Measurements from ENCODE around the gene SLC22A15. TPM values are rescaled to one million over a fixed set of nuclear protein-coding genes. Genes with fewer than 3 reads are reported as not detected.

Gene SLC22A15
- total RNA-seq, 1 experiment from 2014 or later: 2.2 TPM

DNA sequence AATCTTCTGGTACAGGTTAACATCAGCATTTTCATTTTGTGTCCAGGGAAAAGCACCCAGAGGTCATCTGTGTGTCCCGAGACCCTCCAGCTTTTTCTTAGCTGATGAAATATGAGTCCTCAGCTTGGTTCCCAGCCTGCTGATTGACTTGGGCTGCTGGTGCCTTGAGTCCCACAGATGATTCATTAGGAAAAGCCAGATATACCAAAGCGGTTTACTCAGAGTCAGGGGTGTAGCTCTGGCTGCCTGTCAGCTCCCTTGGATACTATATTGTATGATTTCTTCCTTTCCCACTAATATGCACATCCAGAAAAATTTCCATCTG, 91.2 kb downstream of the SLC22A15 start:
- TF ChIP-seq, protein P1, sequence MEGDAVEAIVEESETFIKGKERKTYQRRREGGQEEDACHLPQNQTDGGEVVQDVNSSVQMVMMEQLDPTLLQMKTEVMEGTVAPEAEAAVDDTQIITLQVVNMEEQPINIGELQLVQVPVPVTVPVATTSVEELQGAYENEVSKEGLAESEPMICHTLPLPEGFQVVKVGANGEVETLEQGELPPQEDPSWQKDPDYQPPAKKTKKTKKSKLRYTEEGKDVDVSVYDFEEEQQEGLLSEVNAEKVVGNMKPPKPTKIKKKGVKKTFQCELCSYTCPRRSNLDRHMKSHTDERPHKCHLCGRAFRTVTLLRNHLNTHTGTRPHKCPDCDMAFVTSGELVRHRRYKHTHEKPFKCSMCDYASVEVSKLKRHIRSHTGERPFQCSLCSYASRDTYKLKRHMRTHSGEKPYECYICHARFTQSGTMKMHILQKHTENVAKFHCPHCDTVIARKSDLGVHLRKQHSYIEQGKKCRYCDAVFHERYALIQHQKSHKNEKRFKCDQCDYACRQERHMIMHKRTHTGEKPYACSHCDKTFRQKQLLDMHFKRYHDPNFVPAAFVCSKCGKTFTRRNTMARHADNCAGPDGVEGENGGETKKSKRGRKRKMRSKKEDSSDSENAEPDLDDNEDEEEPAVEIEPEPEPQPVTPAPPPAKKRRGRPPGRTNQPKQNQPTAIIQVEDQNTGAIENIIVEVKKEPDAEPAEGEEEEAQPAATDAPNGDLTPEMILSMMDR (conservative IDR thresholded peaks at IDR 0.05; ENCODE audit: low read depth, low read length): no peak
- TF ChIP-seq EZH2phosphoT487 (IDR thresholded peaks at IDR 0.05; ENCODE audit: borderline replicate concordance, low read length): no peak
- TF ChIP-seq EZH2 (IDR thresholded peaks at IDR 0.05; ENCODE audit: low read length, unreplicated experiment): no peak
- Histone ChIP-seq H3K9ac (ENCODE audit: low read length) (no peak overlapping the region), H3K4me3 (ENCODE audit: low read length) (no peak overlapping the region), H3K79me2 (ENCODE audit: low read length) (no peaks in the 10 kb centered on the region), H2AFZ (ENCODE audit: low read length) (no peak overlapping the region), H3K9me2 (replicated peaks; ENCODE audit: low read length) (no peaks in the 10 kb centered on the region), H3K27ac (ENCODE audit: low read length) (no peak overlapping the region), H3K27me3 (ENCODE audit: low read length) (no peaks in the 10 kb centered on the region), H3K4me2 (ENCODE audit: low read length) (no peak overlapping the region), H4K20me1 (ENCODE audit: low read length) (no peaks in the 10 kb centered on the region), H3K4me1 (ENCODE audit: insufficient read depth, low read length) (no peaks in the 10 kb centered on the region), H3K9me3 (ENCODE audit: low read length) (no peaks in the 10 kb centered on the region), H3K36me3 (ENCODE audit: low read depth, low read length) (no peaks in the 10 kb centered on the region), H3F3A (ENCODE audit: low read length, unreplicated experiment) (no peaks in the 10 kb centered on the region)
- intact Hi-C loops (cut with micrococcal nuclease): no loop called here
- BruUV-seq (replicated peaks): TSS peak; percentile 46
- ChIA-PET CTCF (interaction anchor here (0.7 kb wide), 1 partner anchor 71 kb away, joined by 3 read pairs; no protein-coding TSS in a partner anchor), POLR2A (ENCODE audit: unreplicated experiment) (no interaction called here)
- ATAC-seq: peak; percentile 43; the same call in 1 of the 2 replicates
- peak; percentile 8 for DNase-seq

DNA sequence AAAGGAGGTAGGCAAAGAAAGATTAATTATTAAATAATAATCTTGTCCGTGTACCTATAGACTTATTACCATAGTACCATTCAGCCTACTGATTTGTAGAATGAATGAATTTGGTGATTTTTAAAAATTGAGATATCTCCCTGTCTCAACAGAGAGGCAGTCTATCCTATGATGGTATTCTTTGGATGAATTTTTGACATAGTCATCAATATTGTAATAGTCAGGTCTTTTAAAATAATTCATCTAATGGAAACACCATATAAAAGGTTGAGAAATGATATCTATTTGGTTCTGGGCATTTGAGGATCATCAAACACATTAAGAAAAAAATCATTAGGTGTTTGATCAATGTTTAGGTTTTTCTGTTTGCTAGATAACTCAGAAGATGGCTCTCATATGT, 99.3 kb downstream of the SLC22A15 start:
- Histone ChIP-seq H3F3A (ENCODE audit: low read length, unreplicated experiment) (no peaks in the 10 kb centered on the region), H2AFZ (ENCODE audit: low read length) (no peak overlapping the region), H3K27me3 (ENCODE audit: low read length) (no peaks in the 10 kb centered on the region), H3K9me3 (ENCODE audit: low read length) (no peaks in the 10 kb centered on the region), H3K9me2 (replicated peaks; ENCODE audit: low read length) (no peaks in the 10 kb centered on the region), H3K36me3 (ENCODE audit: low read depth, low read length) (no peaks in the 10 kb centered on the region), H3K27ac (ENCODE audit: low read length) (no peak overlapping the region), H3K4me3 (ENCODE audit: low read length) (no peak overlapping the region), H3K4me2 (ENCODE audit: low read length) (no peak overlapping the region), H3K9ac (ENCODE audit: low read length) (no peak overlapping the region), H4K20me1 (ENCODE audit: low read length) (no peaks in the 10 kb centered on the region), H3K4me1 (ENCODE audit: insufficient read depth, low read length) (peaks cover 12% of the 10 kb centered on the region), H3K79me2 (ENCODE audit: low read length) (no peaks in the 10 kb centered on the region)
- no TSS peak for BruUV-seq (replicated peaks)
- ChIA-PET POLR2A (ENCODE audit: unreplicated experiment) (no interaction called here), CTCF (no interaction called here)
- intact Hi-C loops (cut with micrococcal nuclease): no loop called here
- no peak for ATAC-seq
- TF ChIP-seq, protein P1 (conservative IDR thresholded peaks at IDR 0.05; ENCODE audit: low read depth, low read length): no peak
- no peak for TF ChIP-seq EZH2 (IDR thresholded peaks at IDR 0.05; ENCODE audit: low read length, unreplicated experiment)
- TF ChIP-seq EZH2phosphoT487 (IDR thresholded peaks at IDR 0.05; ENCODE audit: borderline replicate concordance, low read length): no peak
- DNase-seq: no peak

DNA sequence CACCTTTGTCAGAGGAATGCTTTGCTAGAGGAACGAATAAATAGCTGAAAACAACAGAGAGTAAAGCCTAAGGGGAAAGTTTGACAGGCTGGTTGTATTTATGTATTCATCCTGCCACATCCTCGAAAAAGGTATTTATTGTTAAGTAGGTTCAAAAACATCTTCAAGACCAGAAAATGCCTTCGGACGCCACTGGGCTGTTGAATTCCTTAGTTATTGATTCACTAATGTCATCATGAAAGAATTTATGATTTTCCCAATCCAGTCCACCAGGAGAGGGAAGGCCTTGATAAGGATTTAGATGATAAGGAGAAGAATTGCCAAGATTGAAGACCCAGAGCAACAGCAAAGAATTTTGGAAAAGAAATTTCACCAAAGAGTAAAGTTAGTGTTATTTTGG, 99.7 kb downstream of the SLC22A15 start:
- H3K4me2 ChIP-seq (ENCODE audit: low read length): no peak overlapping the region
- intact Hi-C loops (cut with micrococcal nuclease): no loop called here
- CTCF ChIA-PET: no interaction called here

More for the DNA sequence above, 99.7 kb downstream of the SLC22A15 start:
- H3K4me1 ChIP-seq (ENCODE audit: insufficient read depth, low read length): peaks cover 12% of the 10 kb centered on the region
- H3K79me2 ChIP-seq (ENCODE audit: low read length): no peaks in the 10 kb centered on the region
- no peak; the same call in 1 of the 2 replicates for ATAC-seq
- POLR2A ChIA-PET (ENCODE audit: unreplicated experiment): no interaction called here
- no peaks in the 10 kb centered on the region for H3K27me3 ChIP-seq (ENCODE audit: low read length)
- no peak overlapping the region for H3K4me3 ChIP-seq (ENCODE audit: low read length)
- no peaks in the 10 kb centered on the region for H3K9me2 ChIP-seq (replicated peaks; ENCODE audit: low read length)
- no peak overlapping the region for H3K27ac ChIP-seq (ENCODE audit: low read length)
- no peak overlapping the region for H3K9ac ChIP-seq (ENCODE audit: low read length)
- H3F3A ChIP-seq (ENCODE audit: low read length, unreplicated experiment): no peaks in the 10 kb centered on the region
- no peaks in the 10 kb centered on the region for H3K36me3 ChIP-seq (ENCODE audit: low read depth, low read length)
- no TSS peak for BruUV-seq (replicated peaks)
- H4K20me1 ChIP-seq (ENCODE audit: low read length): no peaks in the 10 kb centered on the region
- no peaks in the 10 kb centered on the region for H3K9me3 ChIP-seq (ENCODE audit: low read length)
- DNase-seq: peak; percentile 70
- H2AFZ ChIP-seq (ENCODE audit: low read length): no peak overlapping the region
- TF ChIP-seq EZH2phosphoT487 (IDR thresholded peaks at IDR 0.05; ENCODE audit: borderline replicate concordance, low read length) (no peak), EZH2 (IDR thresholded peaks at IDR 0.05; ENCODE audit: low read length, unreplicated experiment) (no peak)
- TF ChIP-seq, protein P1 (conservative IDR thresholded peaks at IDR 0.05; ENCODE audit: low read depth, low read length): no peak

All from PC-3 (cell line).